HUES64 (cell line): Measurements from ENCODE around the gene ZNF705A.
"Not testable (repeated sequence)": the region's sequence is repeated elsewhere in the genome, so short reads cannot be mapped to it uniquely, and the experiment has no call there.

Source experiments
- H3K27ac ChIP-seq: 2 replicates; pipeline ENCODE4 v1.7.0; 2013; ENCODE audit warnings: low read depth, low read length, inconsistent platforms
- H3K27me3 ChIP-seq: 2 replicates; pipeline ENCODE4 v1.6.1; 2013; ENCODE audit warnings: mild to moderate bottlenecking, low read length; ENCODE audit not compliant: insufficient read depth
- H3K36me3 ChIP-seq: 2 replicates; pipeline ENCODE4 v1.6.1; 2013; ENCODE audit warnings: mild to moderate bottlenecking, low read length; ENCODE audit not compliant: insufficient read depth
- H3K4me1 ChIP-seq: 2 replicates; pipeline ENCODE4 v1.6.1; 2013; ENCODE audit warnings: mild to moderate bottlenecking, low read length, moderate library complexity; ENCODE audit not compliant: insufficient read depth
- H3K4me3 ChIP-seq: 2 replicates; pipeline ENCODE4 v1.5.1; 2013; ENCODE audit warnings: mild to moderate bottlenecking, low read length, moderate library complexity
- H3K9ac ChIP-seq: 2 replicates; pipeline ENCODE4 v1.6.1; 2013; ENCODE audit warnings: mild to moderate bottlenecking, low read depth, low read length
- H3K9me3 ChIP-seq: 2 replicates; pipeline ENCODE4 v1.6.1; 2013; ENCODE audit warnings: low read depth, low read length; ENCODE audit not compliant: insufficient read depth
- WGBS: fragments of 150-250, 120-280 bp; methylation state at CpG from one replicate; pipeline ENCODE4 v1.1.7; 2013; ENCODE audit warnings: missing lambda C conversion rate; 5-methylcytosine and 5-hydroxymethylcytosine counted together

Gene ZNF705A

GRCh38 chr12:8188088-8188487 is 31.3 kb downstream of the ZNF705A start:
- 86% methylated on average over 2 of the region's 2 CpGs for WGBS
- H3K36me3 ChIP-seq, H3K4me3 ChIP-seq, H3K9ac ChIP-seq, H3K27ac ChIP-seq, H3K4me1 ChIP-seq, H3K9me3 ChIP-seq, H3K27me3 ChIP-seq: not testable (repeated sequence)

- not testable (repeated sequence) for H3K9me3 ChIP-seq, H3K27ac ChIP-seq, H3K4me3 ChIP-seq, H3K4me1 ChIP-seq, H3K27me3 ChIP-seq, H3K9ac ChIP-seq, H3K36me3 ChIP-seq
- WGBS = 100% methylated on average over 1 of the region's 1 CpG
Measured at GRCh38 chr12:8197685-8198308, 41.0 kb downstream of the ZNF705A start.

DNA sequence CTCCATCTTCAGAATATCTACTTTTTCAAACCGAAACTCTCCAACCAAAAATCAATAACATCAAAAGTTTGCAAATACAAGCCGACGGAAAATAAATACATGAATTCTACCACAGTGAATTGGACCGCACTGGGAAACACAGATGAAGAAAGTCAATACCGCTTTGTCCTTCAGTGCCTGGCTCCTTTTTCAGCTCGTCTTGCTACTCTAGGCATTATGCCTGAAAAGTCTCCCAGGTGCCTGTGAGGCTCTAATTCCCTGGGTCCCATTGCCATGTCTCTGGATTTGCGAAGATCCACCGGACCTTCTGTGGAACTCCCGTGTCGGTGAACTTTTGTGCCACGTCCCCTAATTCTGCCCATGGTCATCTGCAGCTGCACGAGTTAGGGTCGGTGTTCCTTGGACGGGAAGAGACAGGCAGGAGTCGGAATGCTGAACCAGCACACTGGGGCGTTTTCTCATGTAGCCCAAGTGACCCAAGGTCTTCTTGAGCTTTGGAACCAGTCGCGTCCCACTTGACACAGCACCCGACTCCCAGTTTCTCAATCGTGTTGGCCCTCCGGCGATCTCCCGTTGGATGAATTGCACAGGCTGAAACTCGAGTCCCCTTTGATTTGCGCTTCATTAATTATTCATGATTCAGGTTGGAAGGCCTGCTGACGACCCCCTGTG is 62.0 kb downstream of the ZNF705A start:
- 82% methylated on average over 26 of the region's 26 CpGs for WGBS
- H3K9me3 ChIP-seq, H3K27ac ChIP-seq, H3K4me1 ChIP-seq, H3K9ac ChIP-seq, H3K4me3 ChIP-seq, H3K27me3 ChIP-seq, H3K36me3 ChIP-seq: not testable (repeated sequence)

DNA sequence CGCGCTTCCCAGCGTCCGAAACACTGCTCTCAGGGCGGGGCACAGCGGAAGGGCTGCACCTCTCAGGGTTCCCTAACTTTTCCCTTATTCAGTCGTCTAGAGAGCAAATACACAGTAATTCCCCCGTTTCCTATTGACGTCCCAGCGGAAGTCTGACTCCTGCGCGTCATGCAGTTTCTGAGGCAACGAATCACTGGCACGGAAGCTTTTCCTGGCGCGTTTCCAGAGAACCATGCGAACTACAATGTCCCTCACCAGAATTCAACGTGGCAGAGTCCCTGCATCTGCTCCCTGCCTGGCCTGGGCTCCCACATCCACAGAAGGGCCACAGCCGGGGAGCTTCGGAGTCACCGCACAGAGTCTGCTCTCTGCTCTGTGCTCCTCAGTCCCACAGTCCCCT is 64.6 kb downstream of the ZNF705A start:
- not testable (repeated sequence) for H3K4me3 ChIP-seq, H3K4me1 ChIP-seq, H3K27me3 ChIP-seq, H3K27ac ChIP-seq, H3K36me3 ChIP-seq, H3K9ac ChIP-seq, H3K9me3 ChIP-seq
- WGBS = 90% methylated on average over 21 of the region's 21 CpGs

- not testable (repeated sequence) for H3K4me3 ChIP-seq, H3K36me3 ChIP-seq, H3K9ac ChIP-seq, H3K27me3 ChIP-seq, H3K9me3 ChIP-seq, H3K4me1 ChIP-seq, H3K27ac ChIP-seq
- 91% methylated on average over 21 of the region's 21 CpGs for WGBS
Measured at GRCh38 chr12:8221844-8222243, 65.0 kb downstream of the ZNF705A start.

DNA sequence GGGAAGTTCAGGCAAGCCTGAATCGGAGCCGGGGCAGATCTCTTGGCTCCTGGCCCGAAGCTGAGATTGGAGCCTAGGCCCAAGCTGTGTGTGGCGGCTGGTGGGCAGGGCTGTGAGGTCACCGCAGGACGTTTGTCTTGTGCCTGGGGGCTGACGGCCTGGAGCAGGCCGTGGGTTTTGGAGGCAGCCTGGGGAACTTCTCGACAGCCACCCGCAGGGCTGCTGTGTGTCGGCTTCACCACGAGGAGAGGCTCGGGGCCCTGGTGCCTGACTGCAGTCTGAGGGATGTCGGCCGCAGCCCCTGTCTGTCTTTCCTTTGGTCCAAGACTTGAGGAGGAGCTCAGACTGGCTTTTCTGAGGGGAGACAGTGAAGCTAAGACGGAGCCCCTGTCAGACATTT is 65.5 kb downstream of the ZNF705A start:
- H3K27me3 ChIP-seq, H3K9ac ChIP-seq, H3K36me3 ChIP-seq, H3K4me3 ChIP-seq, H3K27ac ChIP-seq, H3K9me3 ChIP-seq, H3K4me1 ChIP-seq: not testable (repeated sequence)
- 90% methylated on average over 16 of the region's 16 CpGs for WGBS

DNA sequence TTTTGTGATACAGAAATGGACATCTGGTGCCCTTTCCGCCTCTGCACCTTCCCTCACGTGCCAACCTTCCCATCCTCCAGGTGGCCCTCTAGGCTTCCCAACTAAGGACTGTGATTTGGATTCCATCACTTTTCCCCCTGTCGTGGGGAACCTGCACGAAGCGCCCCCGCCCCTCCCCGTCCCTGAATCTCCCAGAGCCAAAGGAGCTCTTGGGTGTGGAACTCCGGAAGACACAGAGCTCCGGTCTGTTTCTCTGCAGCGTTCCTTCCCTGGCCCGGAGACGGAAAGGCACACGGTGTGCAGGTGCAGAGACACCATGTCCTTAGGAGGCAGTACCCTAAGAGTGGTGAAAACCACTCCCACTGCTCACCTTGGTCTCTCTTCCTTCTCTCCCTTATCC is 66.8 kb downstream of the ZNF705A start:
- not testable (repeated sequence) for H3K9ac ChIP-seq

DNA sequence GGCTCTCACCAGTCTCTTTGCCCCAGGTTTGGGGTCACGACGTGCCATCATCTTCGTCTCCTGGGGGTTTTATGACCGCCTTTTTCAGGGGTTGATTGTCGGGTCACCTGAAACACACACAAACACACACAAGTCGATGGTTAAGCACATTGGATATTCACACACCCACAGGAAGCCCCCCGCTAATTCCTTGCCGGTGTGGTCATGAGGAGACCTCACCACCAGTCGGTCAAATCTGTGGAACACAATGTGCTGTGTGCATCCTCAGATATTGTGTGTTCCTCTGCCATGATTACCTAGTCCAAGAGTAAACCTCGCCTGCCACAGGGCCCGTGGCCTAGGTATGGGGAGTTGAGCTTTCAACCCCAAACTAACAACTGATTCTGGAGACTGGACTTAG is 68.0 kb downstream of the ZNF705A start:
- 92% methylated on average over 11 of the region's 11 CpGs for WGBS

More for the DNA sequence above, 66.8 kb downstream of the ZNF705A start:
- H3K27ac ChIP-seq, H3K4me3 ChIP-seq, H3K36me3 ChIP-seq, H3K27me3 ChIP-seq, H3K4me1 ChIP-seq, H3K9me3 ChIP-seq: not testable (repeated sequence)
- 79% methylated on average over 13 of the region's 13 CpGs for WGBS

GRCh38 chr12:8226355-8226754 is 69.5 kb downstream of the ZNF705A start:
- Histone ChIP-seq H3K9ac (no peak overlapping the region), H3K4me3 (no peak overlapping the region), H3K9me3 (no peaks in the 10 kb centered on the region), H3K27me3 (no peaks in the 10 kb centered on the region), H3K36me3 (no peaks in the 10 kb centered on the region), H3K27ac (no peak overlapping the region), H3K4me1 (no peaks in the 10 kb centered on the region)
- WGBS = 96% methylated on average over 8 of the region's 8 CpGs

More for the DNA sequence above, 68.0 kb downstream of the ZNF705A start:
- H3K9ac ChIP-seq, H3K27me3 ChIP-seq, H3K27ac ChIP-seq, H3K9me3 ChIP-seq, H3K4me3 ChIP-seq, H3K36me3 ChIP-seq, H3K4me1 ChIP-seq: not testable (repeated sequence)

DNA sequence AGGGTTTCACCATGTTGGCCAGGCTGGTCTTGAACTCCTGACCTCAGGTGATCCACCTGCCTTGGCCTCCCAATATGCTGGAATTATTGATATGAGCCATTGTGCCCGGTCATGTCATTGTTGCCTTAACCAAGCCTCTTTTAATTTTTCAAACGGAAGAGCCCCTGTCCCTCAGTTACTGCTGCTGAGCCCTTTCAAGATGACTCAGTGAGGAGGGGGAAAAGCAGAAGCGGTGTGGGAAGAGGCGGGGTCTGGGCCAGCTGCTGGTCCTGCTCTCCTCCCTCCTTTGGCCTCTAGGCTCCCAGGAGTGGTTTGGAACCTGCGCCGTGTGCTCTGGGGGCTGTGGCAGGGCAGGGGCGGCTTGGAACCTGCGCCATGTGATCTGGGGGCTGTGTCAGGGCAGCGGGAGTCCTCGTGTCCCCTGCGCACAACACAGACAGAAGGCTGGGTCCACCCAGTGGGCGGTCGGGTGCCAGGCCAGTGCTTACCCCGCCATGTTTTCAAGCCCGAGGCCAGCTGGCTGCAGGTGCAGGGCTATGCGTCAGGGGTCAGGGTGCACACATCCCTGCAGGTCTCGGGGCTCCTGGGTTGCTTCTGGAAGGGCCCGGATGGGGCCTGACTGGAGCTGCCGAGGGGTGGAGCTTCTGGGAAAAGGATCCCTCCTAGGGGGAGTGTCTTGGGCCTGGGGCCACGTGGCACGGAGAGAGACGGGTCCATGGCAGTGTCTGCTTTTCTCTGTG is 70.3 kb downstream of the ZNF705A start, which contains the start of gene FAM90A1:
TSS of gene FAM90A1 (minus strand) at position 627 of the 740 bp plus-strand sequence. CDS start 2,786 bp downstream, outside the sequence.
- H3K27ac ChIP-seq, H3K36me3 ChIP-seq, H3K9ac ChIP-seq, H3K9me3 ChIP-seq, H3K4me3 ChIP-seq, H3K27me3 ChIP-seq, H3K4me1 ChIP-seq: not testable (repeated sequence)
- 88% methylated on average over 20 of the region's 22 CpGs for WGBS

DNA sequence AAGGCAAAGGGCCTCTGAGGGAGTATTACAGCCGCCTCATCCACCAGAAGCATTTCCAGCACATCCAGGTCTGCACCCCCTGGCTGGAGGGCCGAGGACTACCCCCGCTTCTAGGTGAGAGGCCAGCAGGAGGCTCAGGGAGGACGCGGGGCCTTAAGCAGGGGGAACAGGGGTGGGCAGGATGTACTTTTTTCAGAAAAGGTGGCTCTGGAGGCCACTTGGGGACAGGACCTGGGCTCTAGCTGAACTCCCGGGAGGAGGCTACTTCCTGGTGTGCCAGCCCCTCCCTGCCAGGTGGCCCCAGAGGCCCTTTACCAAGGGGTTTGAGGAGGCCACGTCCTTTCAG is 70.9 kb downstream of the ZNF705A start:
- 84% methylated on average over 7 of the region's 7 CpGs for WGBS
- not testable (repeated sequence) for H3K9ac ChIP-seq, H3K27me3 ChIP-seq, H3K9me3 ChIP-seq, H3K4me1 ChIP-seq, H3K36me3 ChIP-seq, H3K4me3 ChIP-seq, H3K27ac ChIP-seq
